HL-60/S4 (cell line): ENCODE data around the gene BLMH.

Experiments
- in situ Hi-C: fragments of 300-500 bp; cut with MboI; formaldehyde crosslinking; loops from 2 replicates; pipeline ENCODE4 v1.14.3; 2022; ENCODE audit warnings: low sequenced_read_pairs

The BLMH gene

DNA sequence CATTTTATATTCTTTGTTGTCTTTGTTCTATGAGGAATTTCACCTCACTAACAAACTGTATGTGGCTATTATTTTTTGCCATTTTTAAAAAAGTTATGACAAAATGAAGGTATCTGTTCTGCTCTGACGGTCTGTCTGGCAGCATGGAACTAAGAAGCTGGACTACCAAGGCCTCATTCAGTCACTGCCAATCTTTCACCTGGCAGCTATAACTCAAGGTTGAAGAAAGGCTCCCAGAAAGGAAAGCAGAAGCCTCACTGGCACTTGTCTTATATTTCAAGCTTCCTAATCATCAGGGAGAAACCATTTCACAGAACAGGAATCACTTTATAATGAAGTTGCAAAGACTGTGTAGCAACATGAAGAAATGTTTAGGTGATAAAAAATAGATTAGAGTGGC lies 37.6 kb downstream of the BLMH start:
- in situ Hi-C loops, result no loop called here

DNA sequence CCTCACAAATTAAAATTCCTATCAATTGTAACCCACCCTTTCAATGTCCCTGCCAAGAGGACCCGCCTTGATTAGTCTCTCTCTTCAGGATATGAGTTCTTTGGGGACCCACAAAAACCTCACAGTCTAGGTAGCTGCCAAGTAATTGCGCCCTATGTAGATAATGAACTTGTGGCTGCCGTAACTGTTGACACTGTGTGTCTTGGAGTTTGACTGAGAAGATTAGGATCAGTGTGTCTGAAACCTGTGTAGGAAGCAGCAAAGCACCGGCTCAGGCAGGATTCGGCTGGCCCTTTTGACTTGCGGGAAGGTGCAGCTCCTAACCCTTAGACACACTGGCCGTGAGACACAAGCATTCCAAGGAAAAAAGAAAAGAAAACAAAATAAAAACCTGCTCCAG lies 38.4 kb downstream of the BLMH start:
- in situ Hi-C loops, result no loop called here

DNA sequence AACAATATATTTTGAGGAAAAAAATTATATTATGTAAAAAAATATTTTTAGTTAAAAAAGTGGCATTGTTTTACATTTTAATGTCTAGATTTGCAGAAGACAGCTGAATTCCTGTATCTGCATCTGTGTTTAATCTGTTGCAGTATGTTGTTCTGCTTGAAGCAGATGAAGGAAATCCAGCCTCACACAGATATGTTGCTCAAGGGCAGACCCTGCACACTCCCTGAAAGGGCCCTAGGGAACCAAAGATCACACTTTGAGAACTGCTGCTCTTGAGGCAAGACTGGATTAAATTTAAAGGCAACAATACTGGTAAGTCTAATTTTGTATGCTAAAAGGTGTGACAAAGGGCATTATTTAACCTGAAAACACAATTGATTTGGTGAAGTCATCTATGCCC lies 39.8 kb downstream of the BLMH start:
- in situ Hi-C loops, result no loop called here

DNA sequence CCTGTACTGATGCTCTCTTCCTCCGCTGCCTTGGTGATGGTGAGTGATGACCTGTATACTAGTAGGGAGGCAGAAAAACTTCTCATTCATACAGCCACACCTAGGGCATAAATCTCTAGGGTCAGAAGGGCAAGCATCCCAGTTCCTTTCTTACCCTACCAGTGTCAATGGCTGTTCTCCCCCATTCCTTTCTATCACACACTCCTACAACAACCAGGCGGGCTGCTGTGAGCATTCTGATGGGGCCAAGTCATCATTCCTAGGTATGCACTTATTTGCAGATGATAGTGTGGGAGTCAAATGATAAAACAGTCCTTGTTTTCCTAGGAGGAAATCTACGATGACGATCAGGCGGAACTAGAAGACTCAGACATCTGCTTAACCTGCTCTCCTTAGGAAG lies 42.3 kb downstream of the BLMH start:
- in situ Hi-C loops, result no loop called here

DNA sequence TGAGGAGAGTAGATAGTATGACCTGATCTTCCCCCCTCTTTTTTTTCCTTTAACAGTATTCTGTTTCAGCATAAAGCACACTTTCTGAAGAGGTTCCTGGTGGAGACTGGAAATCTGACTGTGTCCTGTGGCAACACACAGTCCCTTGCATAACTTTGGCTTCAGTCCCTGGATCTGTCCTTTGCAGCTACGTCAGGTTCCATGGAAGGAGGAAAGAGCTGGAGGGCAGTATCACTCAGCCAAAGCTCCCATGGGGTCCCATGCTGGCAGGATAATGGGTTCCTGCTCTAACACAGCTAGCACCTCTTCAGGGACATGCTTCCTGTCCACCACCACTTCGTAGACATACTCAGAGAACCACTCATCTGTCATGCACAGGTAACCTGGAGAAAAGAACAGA lies 43.0 kb downstream of the BLMH start:
- in situ Hi-C loops, result no loop called here

DNA sequence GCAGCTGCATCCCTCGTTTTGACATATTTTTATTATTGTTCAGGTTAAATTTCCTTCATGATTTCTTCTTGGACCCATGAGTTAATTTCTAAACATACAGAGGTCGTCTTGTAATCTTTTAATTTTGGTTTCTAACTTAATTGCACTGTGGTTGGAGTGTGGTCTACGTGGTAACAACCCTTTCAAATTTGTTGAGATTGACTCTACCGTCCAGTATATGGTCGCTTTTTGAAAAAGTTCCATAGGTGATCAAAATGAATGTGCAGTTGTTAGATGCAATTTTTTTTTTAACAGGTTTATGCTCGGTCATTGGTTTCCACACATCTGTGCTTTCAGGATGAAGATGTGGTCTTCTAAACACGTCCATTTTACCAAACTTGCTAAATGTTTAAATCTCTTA lies 45.3 kb downstream of the BLMH start:
- in situ Hi-C loops, result no loop called here

DNA sequence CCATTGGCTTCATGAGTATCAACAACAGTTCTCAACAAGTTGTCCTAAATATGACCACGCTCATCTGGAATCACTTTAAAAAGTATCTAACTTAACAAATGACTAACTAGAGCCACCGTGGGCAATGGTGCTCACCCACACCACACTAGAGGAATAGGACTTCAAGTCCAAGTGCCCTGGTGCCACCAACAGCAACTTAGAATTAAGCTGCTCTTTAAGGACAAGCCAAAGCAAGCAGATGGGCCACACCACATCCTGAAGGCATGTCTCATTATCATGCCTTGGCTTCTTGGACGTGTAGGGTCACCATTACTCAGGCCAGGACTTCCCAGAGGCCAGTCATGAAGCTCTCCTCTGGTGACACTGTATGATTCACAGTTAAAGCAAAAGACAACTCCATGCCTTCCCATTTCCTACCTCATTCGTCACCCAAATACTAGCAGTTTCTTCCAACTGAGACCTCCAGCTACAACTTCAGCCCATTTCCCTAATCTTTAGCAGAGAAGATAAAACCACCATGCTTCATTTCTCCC lies 46.8 kb downstream of the BLMH start:
- in situ Hi-C loops, result no loop called here

DNA sequence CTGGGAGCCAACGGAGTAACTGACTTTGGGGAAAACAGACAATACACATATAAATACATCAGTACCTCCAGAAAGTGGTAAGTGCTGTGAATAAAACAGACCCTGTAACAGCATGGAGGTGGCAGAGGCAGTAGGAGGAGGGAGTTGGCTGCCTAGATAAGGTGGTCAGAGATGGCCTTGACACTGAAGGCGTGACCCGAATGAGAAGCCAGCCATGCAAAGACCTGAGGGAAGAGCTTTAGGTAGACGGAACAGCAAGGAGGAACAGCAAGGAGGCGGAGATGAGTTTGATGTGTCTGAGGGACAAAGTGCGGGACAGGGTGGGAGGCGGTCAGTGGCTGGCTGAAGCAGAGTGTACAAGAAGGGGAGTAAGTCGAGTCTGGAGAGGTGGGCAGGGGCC lies 48.2 kb downstream of the BLMH start:
- in situ Hi-C loops, result no loop called here

DNA sequence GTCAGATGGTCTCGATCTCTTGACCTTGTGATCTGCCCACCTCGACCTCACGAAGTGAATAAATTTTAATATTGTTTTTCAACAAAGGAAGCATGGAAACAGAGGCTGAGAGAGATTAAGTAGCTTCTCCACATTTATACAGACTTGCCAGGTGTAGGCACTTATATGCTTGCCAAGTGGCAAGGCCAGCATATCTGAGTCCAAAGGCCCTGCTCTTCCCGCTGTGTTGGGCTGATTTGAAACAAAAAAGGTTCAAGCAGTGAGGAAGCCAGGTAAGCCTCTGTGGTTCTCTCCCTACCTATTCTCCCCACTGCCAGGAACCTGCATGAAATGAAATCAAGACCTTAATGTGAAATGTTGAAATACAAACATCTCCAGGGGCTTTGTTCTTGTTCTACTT lies 48.7 kb downstream of the BLMH start:
- in situ Hi-C loops, result no loop called here

DNA sequence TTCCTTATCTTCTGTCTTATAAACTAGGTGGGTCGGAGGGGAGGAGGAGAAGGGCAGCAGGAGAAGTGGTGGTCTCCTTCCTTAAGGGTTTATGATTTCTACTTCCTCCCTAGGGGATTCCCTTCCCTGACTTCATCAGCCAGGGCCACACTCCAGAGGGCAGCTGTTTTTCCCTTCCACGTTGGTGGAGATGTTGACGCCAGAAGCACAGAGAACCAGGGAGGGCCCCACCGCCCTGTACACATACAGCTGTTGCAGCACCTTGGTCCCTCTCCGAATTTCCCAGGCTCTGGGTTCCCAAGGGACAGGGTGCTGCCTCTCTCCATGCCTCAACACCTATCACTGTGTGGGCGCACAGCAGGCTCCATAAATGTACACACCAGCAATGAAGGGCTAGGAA lies 50.7 kb downstream of the BLMH start:
- in situ Hi-C loops, result no loop called here

DNA sequence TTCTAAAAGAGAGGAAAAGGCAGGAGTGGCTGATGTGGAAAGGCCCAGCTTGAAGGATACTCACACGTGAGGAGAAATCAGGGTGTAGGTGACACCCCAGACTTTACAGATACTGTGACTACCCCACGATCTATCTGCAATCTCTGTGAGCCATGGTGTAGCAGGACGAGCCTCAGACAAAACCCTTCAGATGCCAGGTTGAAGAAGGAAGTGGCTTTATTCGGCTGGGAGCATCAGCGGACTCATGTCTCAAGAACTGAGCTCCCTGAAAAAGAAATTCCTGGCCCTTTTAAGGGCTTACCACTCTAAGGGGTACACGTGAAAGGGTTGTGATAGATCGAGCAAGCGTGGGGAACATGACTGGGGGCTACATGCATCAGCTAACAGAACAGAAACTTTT lies 51.6 kb downstream of the BLMH start:
- in situ Hi-C loops, result no loop called here

DNA sequence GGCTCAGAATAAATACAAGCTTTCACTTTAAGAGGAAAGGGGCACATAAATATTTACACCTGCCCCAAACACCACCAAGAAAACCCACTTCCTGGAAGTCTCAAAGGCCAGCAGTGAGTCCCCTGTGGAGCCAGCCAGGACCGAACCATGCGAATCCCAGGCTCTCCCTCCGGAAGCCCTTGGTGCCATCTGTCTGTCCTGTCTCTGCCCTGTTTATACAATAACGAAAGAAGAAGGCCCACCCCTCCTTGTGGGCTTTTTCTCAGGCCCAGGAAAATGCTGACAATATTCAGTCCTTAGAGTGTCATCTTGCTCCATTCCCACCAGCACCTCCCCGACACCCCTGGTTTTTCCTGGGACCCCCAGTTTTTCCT lies 52.7 kb downstream of the BLMH start:
- in situ Hi-C loops, result no loop called here

DNA sequence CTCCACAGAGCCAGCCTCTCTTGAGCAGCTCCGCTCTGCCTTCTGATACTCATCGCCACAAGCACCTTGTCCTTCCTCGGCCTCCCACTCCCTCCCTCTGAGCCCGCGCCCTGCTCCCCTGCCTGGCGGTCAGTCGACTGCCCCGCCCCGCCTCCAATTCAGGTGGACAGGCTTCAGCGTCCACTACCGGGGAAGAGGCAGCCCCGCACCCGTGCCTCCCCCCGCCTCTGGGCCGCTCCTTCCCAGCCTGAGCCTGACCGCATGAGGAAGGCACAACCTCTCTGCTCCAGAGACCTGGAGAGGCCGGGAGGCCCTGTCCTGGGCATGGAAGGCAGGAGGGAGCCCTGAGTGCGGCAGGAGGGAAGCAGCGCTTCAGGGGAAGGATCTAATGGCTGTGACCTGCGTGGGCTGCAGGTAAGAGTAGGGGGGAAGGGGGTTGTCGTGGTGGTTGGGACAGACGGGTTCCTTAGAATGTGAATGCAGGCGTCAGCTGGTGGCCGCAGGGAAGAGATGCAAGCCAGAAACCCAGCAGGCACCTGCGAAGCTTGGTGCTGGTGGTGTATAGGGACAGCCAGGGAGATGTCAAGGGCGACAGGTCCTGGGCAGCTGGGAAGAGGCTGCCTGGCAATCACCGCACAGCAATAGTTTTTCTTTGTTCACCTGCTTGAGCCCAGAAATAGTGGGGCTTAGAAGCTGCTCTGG lies 53.2 kb downstream of the BLMH start:
- in situ Hi-C loops, result no loop called here

DNA sequence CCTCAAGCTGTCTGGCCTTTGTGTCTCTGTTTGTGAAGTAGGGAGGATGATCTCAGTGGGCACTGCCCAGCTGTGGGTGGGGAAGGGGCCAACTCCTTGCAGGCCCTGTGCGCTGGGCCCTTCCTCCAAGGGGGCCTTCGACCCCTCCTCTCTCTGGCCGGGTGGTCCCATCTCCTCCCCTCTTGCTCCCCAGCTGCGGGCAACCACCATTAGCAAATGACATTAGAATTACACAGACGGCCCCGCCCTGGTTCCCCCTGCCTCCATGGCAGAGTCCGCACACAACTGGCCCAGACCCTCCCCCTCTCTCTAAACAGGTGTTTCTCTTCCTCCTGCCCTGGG lies 53.8 kb downstream of the BLMH start:
- in situ Hi-C loops, result no loop called here

DNA sequence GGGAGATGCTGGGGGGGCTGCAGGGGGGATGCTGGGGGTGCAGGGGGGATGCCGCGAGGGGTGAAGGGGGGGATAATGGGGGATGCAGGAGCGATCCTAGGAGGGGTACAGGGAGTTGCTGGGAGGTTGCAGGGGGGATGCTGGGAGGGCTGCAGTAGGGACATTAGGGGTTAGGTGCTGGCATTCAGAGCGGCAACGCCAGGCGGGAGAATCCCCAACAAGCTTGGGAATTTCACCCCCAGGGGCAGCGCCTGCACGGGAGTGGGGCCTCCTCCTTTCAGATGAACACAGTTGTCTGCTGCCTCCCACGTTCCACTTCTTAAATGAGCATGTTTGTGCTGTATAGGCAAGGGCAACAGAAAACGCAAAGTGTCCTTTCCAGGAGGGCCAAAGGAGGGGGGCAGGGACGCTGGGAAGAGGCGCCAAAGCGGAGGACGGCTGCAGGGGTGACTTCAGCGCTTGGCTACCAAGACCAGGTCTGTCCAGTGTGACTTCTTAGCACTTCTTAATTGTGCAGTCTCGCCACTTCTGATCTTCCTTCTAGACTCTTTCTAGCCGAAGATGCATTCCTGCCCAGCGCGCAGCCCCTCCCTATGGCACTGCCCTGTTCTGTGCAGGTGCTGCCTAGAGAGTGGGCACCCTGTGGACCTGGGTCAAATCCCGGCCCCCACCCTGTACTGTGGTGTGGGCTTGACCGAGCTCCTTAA lies 54.3 kb downstream of the BLMH start:
- in situ Hi-C loops, result no loop called here

DNA sequence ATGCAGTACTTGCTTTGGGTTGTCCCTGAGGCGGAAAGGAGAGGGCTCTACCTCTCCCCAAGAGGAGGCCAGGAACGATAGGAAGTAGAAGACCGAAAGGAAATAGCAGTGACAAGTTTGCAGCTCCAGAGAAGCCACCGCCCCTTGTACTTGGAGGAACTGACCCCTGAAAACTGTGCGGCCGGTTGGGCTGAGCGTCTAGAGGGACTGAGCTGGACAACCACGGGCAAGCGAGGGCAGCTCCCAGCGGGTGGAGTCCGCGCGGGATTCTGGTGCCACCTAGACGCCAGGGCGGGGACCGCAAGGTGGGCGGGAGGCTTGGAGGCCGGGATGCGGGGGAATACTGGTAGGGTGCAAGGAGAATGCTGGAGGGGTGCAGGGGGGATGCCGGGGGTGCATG lies 55.0 kb downstream of the BLMH start:
- in situ Hi-C loops, result no loop called here

DNA sequence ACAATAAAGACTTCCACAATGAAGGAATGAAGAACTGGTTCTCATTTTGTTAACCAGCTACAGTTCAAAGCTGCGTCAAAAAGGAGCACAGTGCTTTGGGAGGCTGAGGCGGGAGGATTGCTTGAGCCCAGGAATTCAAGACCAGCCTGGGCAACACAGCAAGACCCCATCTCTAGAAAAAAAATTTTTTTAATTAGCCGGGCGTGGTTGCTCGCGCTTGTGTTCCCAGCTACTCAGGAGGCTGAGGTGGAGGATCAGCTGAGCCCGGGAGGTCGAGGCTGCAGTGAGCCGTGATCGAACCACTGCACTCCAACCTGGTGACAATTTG lies 55.5 kb downstream of the BLMH start:
- in situ Hi-C loops, result no loop called here

DNA sequence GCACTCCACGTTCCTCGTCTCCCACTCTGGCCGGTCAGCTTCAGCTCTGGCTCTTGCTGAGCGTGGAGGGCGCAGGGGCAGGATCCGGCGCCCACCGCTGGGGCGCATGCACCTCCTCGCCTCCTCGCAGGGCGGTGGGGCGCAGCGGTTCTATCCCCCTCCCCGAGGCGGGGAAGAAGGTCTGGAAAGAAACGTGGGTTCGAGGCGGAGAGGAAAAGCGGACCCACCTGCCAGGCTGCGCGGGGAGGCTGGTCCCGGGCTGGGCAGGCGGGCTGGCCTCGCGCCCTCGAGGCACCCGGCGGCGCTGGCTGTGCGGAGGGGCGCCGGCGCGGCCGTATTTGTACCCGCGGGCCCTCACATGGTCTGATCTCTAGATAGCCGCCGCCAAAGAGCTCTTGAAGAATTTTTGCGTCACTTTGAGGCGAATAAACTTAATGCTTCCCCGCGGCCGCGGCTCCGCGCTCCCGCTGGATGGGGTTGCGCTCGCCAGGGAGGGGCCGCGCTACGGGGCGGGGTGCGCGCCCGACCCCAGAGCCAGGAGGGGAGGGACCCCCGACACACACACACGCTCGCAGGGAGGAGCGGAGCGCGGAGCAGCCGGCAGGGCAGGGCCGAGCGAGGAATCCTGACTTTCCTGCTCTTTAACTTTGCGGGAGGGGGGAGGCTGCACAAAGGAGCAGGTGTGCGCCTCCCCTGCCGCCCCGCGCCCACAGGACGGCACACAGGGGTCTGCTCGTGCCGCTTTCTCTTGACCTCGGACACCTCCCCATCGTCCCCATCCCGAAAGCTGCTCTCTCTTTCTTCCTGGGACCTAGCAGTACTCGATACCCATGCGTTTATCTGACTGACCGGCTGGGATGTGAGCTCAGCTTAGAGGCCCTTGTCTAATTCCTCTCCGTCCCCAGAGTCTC lies 56.1 kb downstream of the BLMH start, which contains the start of gene SLC6A4:
Gene SLC6A4 (minus strand): TSS at position 312 of the 911 bp plus-strand sequence. CDS start 13,739 bp downstream, outside the sequence.
- in situ Hi-C loops, result no loop called here

DNA sequence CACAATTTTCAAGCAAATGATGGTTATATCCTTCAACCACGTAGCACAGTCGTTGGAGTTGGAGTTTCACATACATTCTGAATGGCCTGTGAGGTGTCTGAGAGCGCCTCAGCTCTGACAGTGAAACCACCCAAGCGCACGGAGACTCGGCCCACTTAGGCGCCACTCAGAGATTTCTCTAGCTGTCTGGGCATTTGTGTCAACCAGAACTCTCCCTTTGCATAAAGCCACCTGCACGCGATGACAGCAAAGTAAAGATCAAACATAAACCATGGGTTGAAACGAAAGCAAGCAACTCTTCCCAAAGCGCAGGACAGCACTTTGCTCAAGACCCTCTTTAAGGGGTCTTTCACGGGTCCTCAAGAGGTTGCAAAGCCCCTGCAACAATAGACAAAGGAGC lies 56.8 kb downstream of the BLMH start:
- in situ Hi-C loops, result no loop called here

DNA sequence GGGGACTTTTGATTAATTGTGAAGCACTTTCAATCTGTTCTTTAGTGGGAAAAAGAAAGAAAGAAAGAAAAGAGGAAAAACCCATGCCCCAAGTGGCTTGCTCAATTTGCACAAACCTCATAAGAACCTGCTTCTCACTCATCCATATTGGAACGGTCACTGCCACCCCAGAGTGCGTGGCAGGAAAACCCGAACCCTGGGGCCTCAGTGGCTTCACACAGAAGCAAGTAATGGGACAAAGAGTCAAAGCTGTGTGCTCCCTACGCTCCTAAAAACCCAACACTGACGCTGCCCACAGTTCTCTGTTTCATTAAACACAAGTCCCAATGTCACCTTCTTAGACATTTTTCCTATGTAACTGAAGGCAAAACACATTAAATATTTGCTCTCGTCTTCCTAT lies 57.4 kb downstream of the BLMH start:
- in situ Hi-C loops, result no loop called here

DNA sequence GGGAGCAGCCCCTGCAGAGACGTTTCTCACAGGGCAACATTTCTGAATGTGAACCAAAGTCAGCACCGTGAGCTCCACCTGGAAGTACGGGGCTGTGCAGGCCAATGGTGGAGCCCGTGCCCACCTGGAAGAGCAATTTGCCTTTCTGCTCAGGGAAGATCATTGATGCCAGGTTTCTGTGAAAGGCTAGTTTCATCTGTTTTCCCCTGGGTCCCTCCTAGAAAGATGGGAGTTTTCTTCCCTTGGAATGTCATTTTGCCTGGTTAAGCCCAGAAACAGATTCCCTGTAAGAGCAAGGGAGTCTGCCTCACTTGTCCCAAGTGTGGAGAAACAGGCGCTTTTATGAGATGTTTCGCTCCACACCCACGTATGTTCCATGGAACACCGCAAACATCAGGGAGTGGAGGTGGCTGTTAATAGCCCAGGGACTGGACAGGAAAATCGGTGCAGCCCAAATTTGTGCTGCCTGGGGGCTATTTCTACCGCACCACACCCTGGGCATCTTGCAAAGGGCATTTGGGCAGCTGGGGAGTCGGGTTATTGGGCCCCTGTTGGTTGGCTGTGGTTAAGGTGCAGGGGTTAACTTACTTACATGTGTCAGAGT lies 58.8 kb downstream of the BLMH start:
- in situ Hi-C loops, result no loop called here
